ENCODE measurements around the gene GALNT1.
"Not testable (repeated sequence)": the region's sequence is repeated elsewhere in the genome, so short reads cannot be mapped to it uniquely, and the experiment has no call there.

Gene GALNT1

GRCh38 chr18:35559867-35560266, 21.7 kb upstream of the GALNT1 start:
- TF ChIP-seq CTCF (conservative IDR thresholded peaks at IDR 0.05) = no peak
- no peak overlapping the region for H3K27ac ChIP-seq

- TF ChIP-seq CTCF (conservative IDR thresholded peaks at IDR 0.05) = no peak
- no peak overlapping the region for H3K27ac ChIP-seq
These were observed 16.6 kb upstream of the GALNT1 start for GRCh38 chr18:35564795-35565453.

- no peak for TF ChIP-seq CTCF (conservative IDR thresholded peaks at IDR 0.05)
- H3K27ac ChIP-seq = no peak overlapping the region
These were observed 15.5 kb upstream of the GALNT1 start for GRCh38 chr18:35566019-35566418.

GRCh38 chr18:35570182-35570581, 11.4 kb upstream of the GALNT1 start:
- H3K27ac ChIP-seq = no peak overlapping the region
- TF ChIP-seq CTCF (conservative IDR thresholded peaks at IDR 0.05) = no peak

GRCh38 chr18:35571138-35571537, 10.4 kb upstream of the GALNT1 start:
- no peak overlapping the region for H3K27ac ChIP-seq
- TF ChIP-seq CTCF (conservative IDR thresholded peaks at IDR 0.05) = no peak

- H3K27ac ChIP-seq = no peak overlapping the region
- TF ChIP-seq CTCF (conservative IDR thresholded peaks at IDR 0.05) = no peak
These were observed 8.9 kb upstream of the GALNT1 start for GRCh38 chr18:35572644-35573043.

- no peak for TF ChIP-seq CTCF (conservative IDR thresholded peaks at IDR 0.05)
- H3K27ac ChIP-seq = no peak overlapping the region
These were observed 8.0 kb upstream of the GALNT1 start for GRCh38 chr18:35573531-35573930.

GRCh38 chr18:35576240-35576845, 5.2 kb upstream of the GALNT1 start:
- not testable (repeated sequence) for H3K27ac ChIP-seq
